Thoracic aorta endothelial cell (primary cell): ENCODE results near the gene ITGB1. TPM values are rescaled to one million over a fixed set of nuclear protein-coding genes. Genes with fewer than 3 reads are reported as not detected.

Experiments used
- total RNA-seq: library from RNA; depleted of rRNA; stranded (reverse); fragments of >200 nt; gene quantifications from 2 replicates; pipeline ENCODE4 v1.2.3, GENCODE V29; 2012

ITGB1 gene
- total RNA-seq: 1,415 and 2,158 TPM in 2 replicates

DNA sequence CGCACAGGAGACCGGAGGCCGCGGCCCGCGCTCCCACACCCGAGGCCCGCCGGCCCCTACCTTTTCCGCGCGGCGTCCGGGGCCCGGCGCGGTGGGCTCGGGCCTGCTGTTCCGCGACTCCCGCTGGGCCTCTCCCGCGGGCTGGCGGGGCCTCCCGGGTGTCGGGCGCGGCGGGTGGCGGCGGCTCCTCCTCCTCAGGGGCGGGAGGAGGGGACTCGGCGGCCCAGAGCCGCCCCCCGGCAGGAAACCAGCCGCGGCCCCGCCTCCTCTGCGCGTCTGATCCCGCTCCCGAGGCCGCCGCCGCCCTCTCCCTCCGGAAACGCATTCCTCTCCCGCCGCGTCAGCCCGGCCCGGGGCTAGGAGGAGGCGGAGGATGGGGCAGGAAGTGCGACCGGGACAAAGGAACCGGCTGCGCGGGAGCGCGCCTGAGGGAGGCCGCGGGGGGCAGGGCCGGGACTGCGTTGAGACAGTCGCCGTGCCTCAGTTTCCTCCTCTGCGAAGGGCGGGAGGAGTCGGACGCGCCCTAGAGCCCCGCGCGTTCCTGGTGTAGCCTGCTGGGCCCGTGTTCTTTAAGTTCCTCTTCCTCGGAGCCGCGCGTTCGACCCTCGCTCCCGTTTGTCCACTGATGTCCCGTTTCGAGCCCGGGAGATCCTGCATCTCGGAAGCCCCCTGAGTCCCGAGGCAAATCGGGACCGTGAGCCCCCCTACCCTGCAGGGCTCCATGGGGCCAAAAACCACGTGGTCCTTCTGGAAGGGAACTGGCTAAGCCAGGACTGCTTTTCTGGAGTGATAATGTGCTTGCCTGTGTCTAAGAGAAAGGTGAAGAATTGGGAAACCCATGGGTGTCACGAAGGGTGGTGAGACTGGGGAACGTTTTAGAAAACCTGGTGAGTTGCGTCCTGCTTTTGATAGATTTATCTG lies at the start of gene ITGB1:
Gene ITGB1, minus strand, starts transcription at position 146 of the 921 bp plus-strand sequence. CDS start 22,672 bp downstream, outside the sequence.

